Activated T-cell treated with anti-CD3 and anti-CD28 coated beads for 4 hours (primary cell): ENCODE results near the gene SF1.

Experiments used
- DNase-seq: peaks from one replicate; pipeline ENCODE4 v3.0.0-alpha.2; 2020

SF1 gene

GRCh38 chr11:64801158-64801464, 22.8 kb upstream of the SF1 start:
- no peak for DNase-seq

- DNase-seq, result no peak
Measured at GRCh38 chr11:64800303-64801157, 22.2 kb upstream of the SF1 start.

DNA sequence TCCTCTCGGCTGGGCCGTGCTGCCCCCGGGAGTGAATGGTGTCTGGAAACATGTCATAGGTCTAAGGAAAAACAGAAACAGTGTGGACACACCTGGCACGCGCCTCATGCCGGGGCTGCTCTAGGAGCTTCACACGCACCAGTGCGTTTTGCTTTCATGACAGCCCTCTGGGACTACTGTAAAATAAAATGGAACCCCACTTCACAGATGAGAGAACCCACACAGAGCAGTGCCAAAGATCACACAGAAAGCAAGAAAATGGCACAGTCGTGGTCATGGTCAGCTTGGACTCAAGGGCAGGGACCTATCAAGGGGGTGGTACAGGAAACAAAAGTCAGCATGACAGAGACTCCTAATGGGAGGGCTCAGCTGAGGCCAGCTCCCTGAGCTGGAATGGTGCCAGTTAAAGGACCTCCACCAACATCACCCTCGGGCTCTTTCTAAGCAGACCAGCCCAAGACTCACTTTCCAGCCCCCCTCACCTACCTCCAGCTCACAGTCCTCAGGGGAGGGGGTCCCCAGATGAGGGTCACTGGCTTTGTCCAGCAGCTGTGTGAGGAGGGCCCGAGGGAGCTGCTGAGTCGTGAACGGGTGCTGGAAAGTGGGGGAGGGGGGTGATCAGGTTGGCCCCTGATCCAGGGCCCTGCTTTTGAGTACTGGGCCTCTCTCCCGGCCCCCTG, 21.4 kb upstream of the SF1 start:
- no peak for DNase-seq

GRCh38 chr11:64799256-64799622, 20.9 kb upstream of the SF1 start:
- no peak for DNase-seq

GRCh38 chr11:64796757-64797541, 18.6 kb upstream of the SF1 start:
- DNase-seq, result no peak

DNA sequence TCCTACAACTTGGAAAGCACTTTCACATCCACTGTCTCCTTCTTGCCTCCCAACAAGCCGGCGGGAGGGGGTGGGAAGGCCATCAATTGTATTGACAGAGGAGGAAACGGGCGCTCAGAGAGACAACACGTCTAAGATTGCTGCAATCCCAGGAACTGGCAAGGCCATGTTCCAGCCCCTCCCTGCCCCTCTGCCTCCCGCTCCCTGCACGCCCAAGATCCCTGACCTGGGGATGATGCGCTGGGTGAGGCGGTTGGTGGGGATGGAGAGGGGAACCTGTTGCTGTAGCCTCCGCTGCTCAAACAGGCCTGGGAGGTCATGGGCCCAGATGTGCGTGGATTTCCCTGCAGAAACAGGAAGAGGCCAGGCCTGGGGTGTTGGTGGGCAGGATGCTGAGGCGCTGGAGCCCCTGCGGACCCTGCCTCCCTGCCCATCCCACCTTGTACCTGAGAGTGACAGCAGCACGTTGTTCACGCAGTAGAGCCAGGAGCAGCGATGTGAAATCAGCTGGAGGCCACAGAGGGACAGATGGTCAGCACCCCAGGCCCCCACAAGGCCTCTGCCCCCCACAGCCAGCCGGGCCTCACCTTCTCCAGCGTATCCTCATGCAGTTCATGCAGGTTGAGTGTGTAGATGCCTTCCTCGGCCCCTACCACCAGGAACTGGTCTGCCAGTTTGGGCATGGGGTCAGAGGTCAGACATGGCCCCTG, 17.9 kb upstream of the SF1 start:
- no peak for DNase-seq

DNA sequence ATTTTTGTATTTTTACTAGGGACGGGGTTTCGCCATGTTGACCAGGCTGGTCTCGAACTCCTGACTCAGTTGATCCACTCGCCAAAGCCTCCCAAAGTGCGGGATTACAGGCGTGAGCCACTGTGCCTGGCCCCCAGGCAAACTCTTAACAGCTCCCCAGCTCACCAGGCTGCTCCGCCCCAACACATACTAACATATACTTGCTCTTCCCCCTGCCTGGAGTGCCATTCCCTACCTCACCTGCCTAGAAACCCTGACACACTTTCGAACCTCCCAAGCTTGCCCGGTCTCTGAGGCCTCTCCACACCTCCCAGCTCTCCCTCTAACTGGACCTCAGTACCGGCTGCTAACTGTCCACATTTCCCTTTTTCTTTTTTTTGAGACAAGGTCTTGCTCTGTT, 16.2 kb upstream of the SF1 start:
- DNase-seq, result no peak

DNA sequence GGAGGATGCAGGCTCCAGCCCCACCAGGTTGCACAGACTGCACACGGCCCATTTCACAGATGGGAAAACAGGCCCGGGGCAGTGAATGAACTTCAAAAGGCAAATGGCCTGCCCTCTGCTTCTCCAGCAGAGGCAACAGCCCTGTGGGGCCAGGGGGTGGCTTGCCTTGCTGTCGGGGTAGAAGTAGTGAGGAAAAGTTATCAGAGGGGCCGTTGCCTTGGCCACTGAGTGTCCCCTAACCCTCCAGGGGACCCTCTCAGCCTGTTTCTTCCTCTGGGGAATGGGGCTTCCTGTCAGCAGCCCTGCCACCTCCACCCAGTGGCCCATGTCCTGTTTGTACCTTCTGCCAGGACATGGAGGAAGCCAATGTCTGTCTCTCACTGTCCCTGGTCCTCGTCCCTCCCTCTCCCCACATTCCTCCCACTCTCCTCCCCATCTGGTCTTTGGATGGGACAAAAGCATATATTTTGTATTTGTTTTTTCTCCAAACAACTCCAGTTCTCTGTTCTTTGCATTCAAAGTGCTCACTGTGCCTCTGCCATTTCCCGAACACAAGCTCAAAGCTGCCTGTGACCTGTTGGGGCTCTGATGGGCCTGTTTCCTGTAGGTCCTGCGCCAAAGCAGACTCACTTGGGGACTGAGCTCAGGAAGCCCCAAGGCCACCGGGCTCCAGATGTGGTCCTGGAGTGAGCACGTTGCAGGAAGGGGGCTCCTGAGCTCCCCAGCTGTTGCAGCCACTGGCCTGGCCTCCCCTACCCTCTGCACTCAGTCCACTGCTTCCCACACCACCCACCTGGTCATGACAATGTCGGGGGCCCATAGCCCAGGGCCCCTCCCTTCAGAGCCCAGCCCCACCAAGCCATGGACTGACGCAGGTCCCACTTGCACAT, 15.2 kb upstream of the SF1 start:
- no peak for DNase-seq

DNA sequence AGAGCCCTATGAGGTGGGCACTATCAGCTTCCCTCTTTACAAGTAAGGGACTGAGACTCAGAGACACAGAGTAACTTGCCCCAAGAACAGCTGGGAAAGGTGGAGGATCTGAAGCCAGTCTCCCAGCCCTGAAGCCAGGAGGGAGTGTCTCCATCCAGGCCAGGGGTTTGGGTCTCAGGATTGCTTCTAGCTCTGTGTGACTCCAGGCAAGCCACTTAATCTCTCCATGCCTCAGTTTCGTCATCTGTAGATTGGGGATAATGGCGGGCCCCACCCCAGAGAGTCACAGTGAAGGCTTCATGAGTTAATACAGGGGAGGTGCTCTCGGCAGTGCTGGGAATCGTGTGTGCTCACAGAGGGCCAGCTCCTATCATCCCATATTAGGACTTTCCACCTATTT, 14.1 kb upstream of the SF1 start:
- DNase-seq, result no peak

GRCh38 chr11:64791781-64792291, 13.5 kb upstream of the SF1 start:
- DNase-seq, result no peak

DNA sequence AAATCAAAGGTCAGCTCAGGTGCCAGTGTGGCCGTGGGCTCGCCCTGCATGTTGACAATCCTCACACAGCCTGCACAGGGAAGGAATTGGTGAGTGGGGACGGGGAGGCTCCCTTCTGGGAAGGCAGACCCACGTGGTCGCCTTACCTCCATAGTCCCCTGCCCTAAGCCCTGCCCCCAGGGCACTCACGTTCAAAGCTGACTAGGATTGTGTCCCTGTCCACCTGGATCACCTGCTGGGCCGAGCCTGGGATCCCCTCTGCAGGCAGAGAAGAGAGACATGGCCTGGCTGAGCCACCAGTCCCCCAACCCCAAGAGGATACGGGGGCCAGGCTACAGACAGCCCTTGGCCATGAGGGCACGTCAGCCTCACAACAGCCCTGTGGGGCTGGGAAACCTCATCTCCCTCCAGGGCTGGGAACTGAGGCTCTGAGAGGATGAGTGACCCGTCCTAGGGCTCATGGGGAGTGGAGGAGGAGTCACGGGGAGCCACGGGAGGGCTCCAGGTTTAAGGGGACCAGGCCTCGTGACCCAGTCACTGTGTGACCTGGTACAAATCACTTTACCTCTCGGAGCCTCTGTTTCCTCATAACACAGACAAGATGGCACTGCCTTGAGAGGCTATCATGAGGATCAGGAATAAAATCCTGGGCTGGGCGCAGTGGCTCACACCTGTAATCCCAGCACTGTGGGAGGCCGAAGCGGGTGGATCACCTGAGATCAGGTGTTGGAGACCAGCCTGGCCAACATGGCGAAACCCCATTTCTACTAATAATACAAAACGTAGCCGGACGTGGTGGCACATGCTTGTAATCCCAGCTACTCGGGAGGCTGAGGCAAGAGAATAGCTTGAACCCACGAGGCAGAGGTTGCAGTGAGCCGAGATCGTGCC, 12.1 kb upstream of the SF1 start:
- no peak for DNase-seq

GRCh38 chr11:64789331-64790204, 11.2 kb upstream of the SF1 start:
- DNase-seq, result no peak

- DNase-seq, result no peak
Measured at GRCh38 chr11:64788321-64789215, 10.2 kb upstream of the SF1 start.

DNA sequence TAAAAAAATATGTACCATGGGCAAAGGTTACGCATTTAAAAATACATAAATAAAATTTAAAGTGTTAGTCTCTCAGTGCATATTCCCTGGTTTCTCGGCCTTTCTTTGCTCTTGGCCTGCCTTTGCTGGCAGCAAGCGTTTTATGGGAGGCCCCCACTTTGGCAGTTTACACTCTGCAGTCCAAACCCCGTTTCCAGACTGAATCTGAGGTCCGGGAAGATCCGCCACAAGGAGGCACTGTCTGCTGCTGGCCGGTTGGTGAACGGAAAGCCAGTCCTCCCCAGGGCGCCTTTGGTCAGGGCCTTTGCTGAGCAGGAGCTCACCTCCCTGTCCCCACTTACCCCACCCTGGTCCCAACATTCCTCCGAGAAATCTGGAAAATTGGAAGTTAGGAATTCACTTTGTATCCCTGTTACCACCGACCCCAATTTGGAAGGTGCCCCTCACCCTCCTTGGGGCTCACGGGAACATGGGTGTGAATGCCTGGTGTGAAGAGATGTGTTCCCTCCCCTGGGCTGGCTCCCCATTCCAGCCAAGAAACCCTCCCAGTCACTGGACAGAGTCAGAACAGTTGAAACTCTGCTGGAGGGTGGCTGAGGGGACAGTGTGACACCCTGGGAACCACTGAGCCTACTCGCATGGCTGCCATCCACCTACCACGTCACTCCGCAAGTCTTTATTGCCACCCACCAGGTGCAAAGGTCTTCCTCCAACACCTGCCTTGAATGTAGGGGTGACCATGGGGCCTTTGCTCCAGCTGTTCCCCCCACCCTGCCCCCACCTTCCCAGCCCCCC, 9.4 kb upstream of the SF1 start:
- no peak for DNase-seq

GRCh38 chr11:64786308-64786707, 8.0 kb upstream of the SF1 start:
- DNase-seq, result no peak

GRCh38 chr11:64784813-64785581, 6.7 kb upstream of the SF1 start:
- no peak for DNase-seq

DNA sequence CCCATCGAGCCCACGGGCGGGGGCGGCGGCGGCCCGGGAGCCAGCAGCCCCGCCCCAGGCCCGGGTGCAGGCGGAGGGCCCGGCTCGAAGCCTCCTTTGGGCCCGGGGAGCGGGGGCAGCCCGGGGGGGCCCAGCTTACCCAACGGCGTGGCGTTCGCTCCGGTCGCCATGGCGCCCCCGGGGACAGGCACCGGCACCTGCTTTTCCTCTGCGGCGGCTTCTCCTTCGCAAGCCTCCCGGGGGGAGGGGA, 194 bp downstream of the SF1 start:
- no peak for DNase-seq
